ENCODE measurements around the gene DCAF12. TPM values are rescaled to one million over a fixed set of nuclear protein-coding genes. Genes with fewer than 3 reads are reported as not detected.

The DCAF12 gene
- total and polyA plus RNA-seq, 2 of the 13 experiments (the other 11 are each of a cell fraction or from before 2014, with no cell fraction given) = 26.8 to 37.4 TPM

- no peak for TF ChIP-seq ZBTB14 (CRISPR knock-in tag; IDR thresholded peaks at IDR 0.05)
- TF ChIP-seq TCF12 (IDR thresholded peaks at IDR 0.05) = no peak
- peak; percentile 81 for TF ChIP-seq TCF12 (CRISPR knock-in tag; IDR thresholded peaks at IDR 0.05)
- TF ChIP-seq ZSCAN12 (CRISPR knock-in tag; IDR thresholded peaks at IDR 0.05) = peak; percentile 77; the same call in 1 of the 2 replicates
- TF ChIP-seq HOXA7 (CRISPR knock-in tag; IDR thresholded peaks at IDR 0.05) = no peak
- TF ChIP-seq CHD4 (IDR thresholded peaks at IDR 0.05; ENCODE audit: borderline replicate concordance, low read length) = 0 out of 2 replicates have a peak, but pooled peaks have one; percentile 28
- TF ChIP-seq WIZ (CRISPR knock-in tag; IDR thresholded peaks at IDR 0.05) = no peak
- peak; percentile 55; the same call in 1 of the 2 replicates for TF ChIP-seq BCL3 (CRISPR knock-in tag; IDR thresholded peaks at IDR 0.05)
- no peak for TF ChIP-seq ERF (CRISPR knock-in tag; IDR thresholded peaks at IDR 0.05)
- peak; percentile 80 for TF ChIP-seq ZBTB34 (CRISPR knock-in tag; IDR thresholded peaks at IDR 0.05)
- no peak for TF ChIP-seq ZNF597 (CRISPR knock-in tag; IDR thresholded peaks at IDR 0.05)
- TF ChIP-seq ZNF605 (CRISPR knock-in tag; IDR thresholded peaks at IDR 0.05) = no peak
- TF ChIP-seq FOXP4 (CRISPR knock-in tag; IDR thresholded peaks at IDR 0.05) = no peak
- no peak for TF ChIP-seq SSRP1 (CRISPR knock-in tag; IDR thresholded peaks at IDR 0.05)
- TF ChIP-seq PBX2 (CRISPR knock-in tag; IDR thresholded peaks at IDR 0.05) = no peak
- TF ChIP-seq YEATS4 (CRISPR knock-in tag; IDR thresholded peaks at IDR 0.05; ENCODE audit: borderline replicate concordance) = peak; percentile 86; the same call in 1 of the 2 replicates
- no peak for TF ChIP-seq ZNF614 (CRISPR knock-in tag; IDR thresholded peaks at IDR 0.05; ENCODE audit: borderline replicate concordance)
- TF ChIP-seq ZNF530 (CRISPR knock-in tag; IDR thresholded peaks at IDR 0.05; ENCODE audit: low read depth) = no peak
- TF ChIP-seq IRF1 (CRISPR knock-in tag; IDR thresholded peaks at IDR 0.05; ENCODE audit: low read depth) = no peak
- peak; percentile 80 for TF ChIP-seq SNAPC2 (CRISPR knock-in tag; IDR thresholded peaks at IDR 0.05)
Measured at GRCh38 chr9:34126207-34127034, at the start of gene DCAF12 (continued).
